GM19452 (cell line): ENCODE results near the gene SPRR1A.

ENCODE experiments used
- ATAC-seq: cut with Tn5 transposase; IDR thresholded peaks from one replicate; pipeline ENCODE4 v1.9.1; 2021; ENCODE audit not compliant: unreplicated experiment

Gene SPRR1A

GRCh38 chr1:152983743-152984142, at the start of gene SPRR1A:
Gene SPRR1A, plus strand, starts transcription at chr1:152984081. Its CDS starts 1,150 bp downstream, at chr1:152985231.
- ATAC-seq: no peak

DNA sequence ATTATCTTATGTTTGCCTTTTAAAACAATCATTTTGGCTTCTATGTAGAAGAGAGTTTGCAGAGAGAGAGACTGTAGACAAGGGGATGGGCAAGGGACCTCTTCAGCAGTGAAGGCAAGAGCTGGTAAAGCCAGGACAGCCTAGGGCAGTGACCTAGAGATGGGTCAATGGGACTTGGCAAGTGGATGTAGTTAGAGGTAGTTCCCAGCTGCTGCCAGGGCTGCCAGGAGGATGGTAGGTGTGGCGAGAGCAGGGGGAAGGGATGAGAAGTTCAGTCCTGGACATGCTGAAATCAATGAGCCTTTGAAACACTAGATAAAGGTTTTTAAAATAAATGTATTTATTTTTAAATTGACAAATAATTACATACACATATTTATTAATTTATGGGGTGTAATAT, 43.3 kb upstream of the SPRR1A start:
- ATAC-seq: no peak

DNA sequence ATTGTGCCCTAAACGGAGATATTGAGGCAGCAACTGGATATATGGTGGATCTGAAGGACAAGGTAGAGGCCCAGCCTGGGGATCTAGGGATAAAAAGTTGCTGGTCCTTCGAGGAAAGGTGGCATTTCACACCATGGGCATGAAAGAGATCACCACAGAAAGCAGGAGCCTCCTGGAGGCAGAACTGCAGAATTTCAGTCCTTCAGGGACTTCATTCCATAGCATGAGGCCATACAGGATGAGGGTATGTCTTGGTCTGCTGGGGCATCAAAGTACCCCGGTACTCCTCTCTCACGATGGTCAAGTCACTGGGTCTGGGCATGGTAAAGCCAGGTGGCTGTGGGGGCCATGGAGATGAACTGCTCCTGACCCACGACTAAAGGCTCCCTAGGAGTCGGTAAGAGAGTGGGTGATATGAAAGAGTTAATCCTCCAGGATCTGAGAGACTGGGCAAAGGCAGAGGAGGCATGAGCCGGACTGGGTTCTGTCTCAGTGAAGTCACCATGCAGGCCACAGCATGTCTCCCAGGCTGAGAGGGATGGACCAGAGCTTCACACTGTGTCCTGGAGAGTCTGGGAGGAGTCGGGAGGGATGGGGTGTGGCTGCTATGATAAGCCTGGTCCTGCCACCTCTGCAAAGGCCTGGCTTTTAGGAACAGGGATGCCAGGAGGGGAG, 42.7 kb upstream of the SPRR1A start:
- no peak for ATAC-seq

DNA sequence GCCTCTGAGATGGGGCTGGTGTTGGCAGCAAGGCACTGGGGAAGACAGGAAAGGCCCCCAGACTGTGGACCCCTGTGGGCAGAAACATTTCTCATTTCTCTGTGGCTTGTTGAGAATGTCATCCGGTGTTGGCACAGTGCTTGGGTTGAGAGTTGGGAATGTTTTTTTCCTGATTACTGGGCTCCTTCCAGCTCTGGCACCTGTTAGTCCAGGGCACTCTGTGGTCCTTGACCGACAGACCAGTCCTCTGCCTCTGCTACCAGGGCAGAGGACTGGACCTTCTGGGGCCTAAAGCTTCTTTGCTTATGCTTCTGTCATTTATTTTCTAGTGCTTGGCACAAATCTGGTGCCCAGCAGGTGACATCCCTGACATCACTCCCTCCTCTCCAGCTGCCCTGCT, 41.7 kb upstream of the SPRR1A start:
- no peak for ATAC-seq

DNA sequence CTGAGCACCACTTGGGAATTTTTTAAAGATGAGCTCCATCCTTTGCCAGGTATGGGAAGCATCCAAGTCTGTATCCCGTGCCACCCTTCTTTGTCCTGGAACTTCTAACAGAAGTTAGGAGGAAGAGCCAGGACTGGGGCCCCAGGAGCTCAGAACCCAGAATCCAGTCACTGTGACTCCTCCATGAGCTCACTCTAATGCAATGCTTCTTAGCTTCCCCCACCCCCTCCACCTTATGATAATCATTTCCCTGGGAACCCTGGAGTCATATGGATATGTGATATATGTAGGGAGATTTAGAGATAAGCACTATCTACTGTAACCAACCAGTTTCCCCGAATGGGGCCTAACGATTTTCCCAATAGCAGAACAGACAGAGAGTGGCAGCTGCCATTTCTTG, 37.6 kb upstream of the SPRR1A start:
- ATAC-seq: no peak

DNA sequence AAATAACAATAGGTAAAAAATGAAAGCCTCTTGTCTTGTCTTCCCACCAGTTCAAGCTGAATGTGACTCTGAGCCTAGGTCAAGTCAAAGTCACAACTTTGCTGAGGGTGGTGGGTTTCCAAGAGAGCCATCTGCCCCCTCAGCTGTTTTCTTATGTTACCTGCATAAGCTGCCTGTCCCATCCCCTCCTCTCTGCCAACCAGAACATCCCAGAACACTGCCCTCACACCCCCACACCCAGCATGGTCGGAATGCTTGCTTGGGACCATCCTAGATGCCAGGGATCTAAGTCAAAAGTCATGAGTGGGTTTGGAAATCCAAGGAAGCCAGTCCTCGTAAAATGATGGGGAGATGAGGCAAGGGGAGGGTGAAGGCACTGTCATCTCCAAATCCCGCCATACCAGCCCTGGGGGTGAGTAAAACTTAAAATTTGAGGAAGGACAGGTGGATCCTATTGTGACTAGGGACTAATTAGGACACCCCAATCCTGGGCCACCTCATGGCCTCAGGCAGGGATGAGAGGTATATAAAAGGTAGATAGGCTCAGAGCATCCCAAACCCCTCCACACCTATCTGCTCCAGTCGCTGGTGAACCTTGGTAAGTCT, 37.1 kb upstream of the SPRR1A start, which contains the start of gene SPRR5:
Gene SPRR5 (plus strand): TSS at position 556 of the 606 bp plus-strand sequence. CDS start 1,349 bp downstream, outside the sequence.
- no peak for ATAC-seq

DNA sequence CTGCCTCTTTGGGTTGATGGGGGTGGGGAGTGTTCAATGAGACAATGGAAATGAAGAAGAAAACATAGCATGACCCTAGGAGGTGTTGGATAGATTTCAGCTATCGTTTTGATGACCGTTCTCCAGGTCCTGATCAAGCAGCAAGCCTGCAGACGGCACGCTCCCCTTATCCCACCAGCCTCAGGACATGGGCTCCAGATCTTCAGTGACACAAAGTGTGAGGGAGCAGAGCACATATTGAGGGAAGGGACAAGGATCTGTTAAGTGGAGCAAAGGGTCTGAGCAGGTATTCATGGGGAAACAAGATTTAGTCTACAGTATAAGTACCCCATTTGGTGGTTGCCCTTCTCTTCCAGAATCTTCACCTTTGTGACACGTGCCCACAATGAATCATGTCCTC, 32.2 kb upstream of the SPRR1A start:
- ATAC-seq: no peak

DNA sequence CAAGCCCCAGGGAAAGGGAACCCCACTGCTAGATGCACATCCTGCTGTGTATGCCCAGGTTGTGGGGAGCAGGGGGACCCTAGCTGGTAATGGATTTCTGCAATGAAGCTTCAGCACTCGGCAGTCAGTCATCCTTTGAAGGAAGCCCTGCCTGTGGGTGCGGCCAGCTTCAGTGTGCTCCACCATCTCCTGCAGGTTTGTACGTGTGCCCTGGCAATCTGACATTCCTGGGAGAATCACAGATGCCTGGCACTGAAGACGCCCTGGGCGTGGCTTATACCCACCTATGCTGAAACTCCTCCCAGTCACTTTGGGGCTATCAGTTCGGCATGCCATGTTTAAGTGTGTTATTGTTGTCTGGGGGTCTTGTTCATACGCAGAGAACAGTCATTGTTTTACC, 30.1 kb upstream of the SPRR1A start:
- ATAC-seq: no peak

DNA sequence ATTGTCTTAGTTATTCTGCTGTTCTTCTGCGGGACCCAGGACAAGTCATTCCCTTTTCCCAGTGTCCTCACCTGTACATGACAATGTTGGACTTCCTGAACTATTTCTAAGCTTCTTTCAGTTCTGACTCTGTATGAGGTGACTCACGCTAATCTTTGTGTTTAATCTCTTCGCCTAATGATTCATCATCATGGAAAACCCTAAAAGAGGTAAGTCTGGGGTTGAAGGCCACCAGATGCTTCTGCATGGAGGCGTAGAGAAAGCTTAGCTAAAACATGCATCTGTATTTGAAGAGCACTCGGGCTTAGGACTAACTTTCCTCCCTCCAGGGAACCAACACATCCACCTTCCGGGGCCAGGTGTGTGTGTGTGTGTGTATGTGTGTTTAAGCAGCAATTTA, 29.4 kb upstream of the SPRR1A start:
- no peak for ATAC-seq

- no peak for ATAC-seq
Measured at GRCh38 chr1:152957561-152957960, 26.3 kb upstream of the SPRR1A start.

DNA sequence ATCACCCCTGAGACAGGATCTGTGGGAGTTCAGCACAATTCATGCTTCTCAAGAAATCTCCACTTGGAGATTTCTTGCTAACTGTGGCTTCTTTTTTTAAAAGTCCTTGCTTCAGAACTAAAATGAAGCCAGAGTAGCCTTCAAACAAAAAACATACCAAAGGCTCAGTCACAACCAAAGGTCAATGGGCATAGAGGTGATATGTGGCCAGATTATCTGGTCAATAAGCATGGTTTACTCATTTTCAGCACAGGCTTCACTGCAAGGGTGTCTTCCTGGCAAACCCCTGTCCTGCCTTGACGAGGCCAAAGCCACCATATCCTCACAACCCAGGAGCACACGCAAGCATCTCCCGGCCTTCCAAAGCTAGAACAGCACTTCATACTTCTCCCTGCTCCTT, 24.6 kb upstream of the SPRR1A start:
- ATAC-seq: no peak

GRCh38 chr1:152959801-152960451, 24.0 kb upstream of the SPRR1A start:
- no peak for ATAC-seq

GRCh38 chr1:152960452-152961044, 23.3 kb upstream of the SPRR1A start:
- ATAC-seq: no peak

- no peak for ATAC-seq
Measured at GRCh38 chr1:152961226-152961891, 22.5 kb upstream of the SPRR1A start.

GRCh38 chr1:152962876-152963415, 20.9 kb upstream of the SPRR1A start:
- ATAC-seq: no peak

DNA sequence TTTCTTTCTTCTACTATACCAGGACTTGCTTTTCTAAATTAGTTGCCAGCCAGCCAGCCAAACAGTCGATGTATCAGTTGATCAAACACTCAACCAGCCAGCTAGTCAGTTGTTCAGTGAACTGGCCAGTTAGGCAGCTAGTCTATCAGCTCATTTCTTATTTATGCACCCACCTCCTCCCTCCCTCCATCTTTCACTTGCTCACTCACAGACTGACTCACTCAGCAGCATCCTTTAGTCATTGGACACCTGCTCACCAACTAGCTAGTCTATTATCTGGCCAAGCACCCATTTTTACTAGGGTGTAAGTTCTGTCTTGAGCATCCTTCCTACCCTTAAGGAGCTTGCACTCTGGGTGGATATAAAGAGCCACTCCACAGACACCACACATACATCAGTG, 19.3 kb upstream of the SPRR1A start:
- ATAC-seq: no peak

- no peak for ATAC-seq
Measured at GRCh38 chr1:152965853-152966252, 18.0 kb upstream of the SPRR1A start.

- no peak for ATAC-seq
Measured at GRCh38 chr1:152967201-152967600, 16.7 kb upstream of the SPRR1A start.

- ATAC-seq: peak; percentile 90
Measured at GRCh38 chr1:152968248-152968647, 15.6 kb upstream of the SPRR1A start.

DNA sequence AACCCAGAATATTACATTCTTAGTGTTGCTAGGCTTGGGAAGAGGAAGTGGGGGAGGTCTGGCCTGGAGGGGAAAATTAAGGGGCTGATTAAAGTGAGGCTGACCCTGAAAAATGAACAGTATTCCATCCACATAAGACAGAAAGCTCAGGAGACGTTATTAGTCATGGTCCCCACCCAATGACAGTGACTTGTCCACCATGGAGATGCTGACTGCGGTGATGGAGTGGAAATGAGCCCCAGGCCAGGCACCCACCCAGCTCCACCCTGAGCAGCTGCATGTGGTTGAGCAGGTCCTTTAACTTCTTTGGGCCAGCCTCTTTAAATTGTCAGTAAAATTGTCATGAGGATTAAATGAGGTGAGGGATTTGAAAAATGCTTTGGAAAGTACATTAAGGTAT, 14.8 kb upstream of the SPRR1A start:
- ATAC-seq: no peak

- ATAC-seq: no peak
Measured at GRCh38 chr1:152970495-152970894, 13.4 kb upstream of the SPRR1A start, which contains the start of gene SPRR4. Gene SPRR4, plus strand, starts transcription at chr1:152970648. Its CDS starts 1,243 bp downstream, at chr1:152971891.
